ENCODE results near the gene SUN5. TPM values are rescaled to one million over a fixed set of nuclear protein-coding genes. Genes with fewer than 3 reads are reported as not detected.

The SUN5 gene
- total RNA-seq, 1 experiment from 2014 or later = not detected

- no peak for DNase-seq (ENCODE audit: low read depth)
Observed at GRCh38 chr20:33026779-33027759, 22.8 kb upstream of the SUN5 start.

GRCh38 chr20:33026072-33026778, 22.0 kb upstream of the SUN5 start:
- no peak for DNase-seq (ENCODE audit: low read depth)

- DNase-seq (ENCODE audit: low read depth) = no peak
Observed at GRCh38 chr20:33025318-33025876, 21.2 kb upstream of the SUN5 start.

- no peak for DNase-seq (ENCODE audit: low read depth)
Observed at GRCh38 chr20:33024609-33025317, 20.5 kb upstream of the SUN5 start.

- DNase-seq (ENCODE audit: low read depth) = no peak
Observed at GRCh38 chr20:33024243-33024560, 20.0 kb upstream of the SUN5 start.

DNA sequence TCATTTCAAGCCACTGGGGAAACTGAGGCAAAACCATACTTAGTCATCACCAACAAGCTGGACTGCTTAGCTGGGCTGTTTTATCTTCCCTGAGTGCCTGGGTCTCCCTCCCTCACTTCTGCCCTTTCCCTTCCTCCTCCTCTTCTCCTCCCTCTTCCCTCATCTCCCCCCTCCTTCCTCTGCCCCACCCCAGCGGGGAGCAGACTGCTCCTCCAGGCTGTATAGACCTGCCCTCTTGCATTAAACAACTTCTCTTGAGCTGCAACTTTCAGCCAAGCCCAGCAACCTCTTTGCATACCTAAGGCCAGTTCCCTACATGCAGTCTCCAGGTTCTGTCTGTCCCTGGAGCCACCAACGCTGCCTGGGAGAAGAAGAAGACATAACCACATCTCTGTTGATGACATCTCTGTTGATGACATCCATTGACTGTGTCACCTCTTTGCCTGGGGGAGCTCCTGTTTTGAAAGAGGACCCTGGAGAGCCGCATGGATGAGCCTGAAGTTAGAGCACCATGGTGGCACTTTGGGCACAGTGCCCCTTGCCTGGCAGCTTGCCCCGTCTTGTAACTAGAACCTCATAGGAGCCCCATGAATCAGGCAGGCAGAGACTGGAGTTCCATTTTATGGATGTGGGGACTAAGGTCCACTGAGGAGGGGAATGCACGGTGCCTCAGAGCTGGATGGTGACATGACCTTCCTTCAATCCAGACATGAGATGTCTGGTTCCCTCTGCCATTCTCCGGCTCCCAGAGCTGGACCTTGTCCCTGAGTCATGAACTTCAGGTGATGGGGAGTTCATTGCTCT, 19.4 kb upstream of the SUN5 start:
- DNase-seq (ENCODE audit: low read depth) = no peak

GRCh38 chr20:33022694-33023438, 18.6 kb upstream of the SUN5 start:
- no peak for DNase-seq (ENCODE audit: low read depth)

DNA sequence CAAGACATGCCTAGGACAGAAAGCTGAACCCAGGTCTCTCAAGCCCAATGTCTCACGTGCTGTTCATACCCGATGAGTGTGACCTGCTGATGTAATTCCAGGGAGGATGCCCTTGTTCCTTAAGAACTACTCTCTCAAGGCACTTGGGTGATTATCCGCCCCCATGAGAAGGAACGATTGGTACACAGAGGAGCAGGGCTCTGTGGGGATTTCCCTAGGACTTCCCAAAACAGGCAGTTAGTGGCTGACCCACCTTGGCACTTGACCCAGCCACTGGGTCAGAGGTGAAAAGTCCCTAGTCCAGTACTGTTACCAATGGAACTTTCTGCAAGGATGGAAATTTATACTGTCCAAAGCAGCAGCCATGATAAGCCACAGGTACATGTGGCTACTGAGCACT, 18.1 kb upstream of the SUN5 start:
- no peak for DNase-seq (ENCODE audit: low read depth)

GRCh38 chr20:33021879-33022278, 17.6 kb upstream of the SUN5 start:
- DNase-seq (ENCODE audit: low read depth) = no peak

DNA sequence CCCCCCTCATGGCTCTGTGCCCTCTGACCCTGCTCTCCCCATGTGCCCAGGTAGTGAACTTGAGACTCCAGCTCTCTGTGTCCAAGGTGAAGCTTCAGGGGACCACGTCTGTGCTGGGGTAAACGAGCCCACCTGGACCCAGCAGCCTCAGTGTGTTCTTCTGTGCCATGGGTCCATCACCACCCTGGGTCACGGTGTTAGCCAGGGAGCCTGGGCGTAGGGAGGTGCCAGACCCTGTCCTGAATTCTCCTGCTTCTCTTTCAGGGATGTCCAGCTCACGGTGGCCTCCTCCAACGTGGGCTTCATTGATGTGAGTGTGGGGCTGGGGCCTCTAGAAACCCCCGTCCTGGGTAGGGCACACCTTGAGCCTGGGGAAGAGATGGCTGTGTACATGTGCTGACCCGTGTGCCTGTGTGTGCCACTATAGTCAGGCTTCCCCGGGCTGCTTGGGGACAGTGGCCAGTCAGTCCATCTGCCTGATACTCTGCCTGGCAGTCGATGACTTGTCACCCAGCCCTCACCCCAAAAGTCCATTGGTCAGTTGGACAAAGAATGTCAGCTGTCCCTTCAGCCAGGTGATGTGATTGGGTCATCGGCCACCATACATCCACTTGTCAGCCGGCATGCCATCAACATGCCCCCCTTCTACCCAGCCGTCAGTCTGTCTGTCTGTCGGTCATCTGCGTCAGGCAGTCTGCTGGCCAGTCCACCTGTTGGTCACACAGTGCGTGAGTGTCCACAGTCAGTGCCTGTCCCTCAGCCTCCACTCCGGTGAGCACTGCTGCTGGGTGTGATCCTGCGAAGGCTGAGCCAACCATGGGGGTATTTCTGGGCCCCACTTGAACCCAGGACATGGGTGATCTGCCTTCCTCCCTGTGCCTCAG, 16.3 kb upstream of the SUN5 start:
- no peak for DNase-seq (ENCODE audit: low read depth)

GRCh38 chr20:33019465-33020277, 15.4 kb upstream of the SUN5 start:
- DNase-seq (ENCODE audit: low read depth) = no peak

DNA sequence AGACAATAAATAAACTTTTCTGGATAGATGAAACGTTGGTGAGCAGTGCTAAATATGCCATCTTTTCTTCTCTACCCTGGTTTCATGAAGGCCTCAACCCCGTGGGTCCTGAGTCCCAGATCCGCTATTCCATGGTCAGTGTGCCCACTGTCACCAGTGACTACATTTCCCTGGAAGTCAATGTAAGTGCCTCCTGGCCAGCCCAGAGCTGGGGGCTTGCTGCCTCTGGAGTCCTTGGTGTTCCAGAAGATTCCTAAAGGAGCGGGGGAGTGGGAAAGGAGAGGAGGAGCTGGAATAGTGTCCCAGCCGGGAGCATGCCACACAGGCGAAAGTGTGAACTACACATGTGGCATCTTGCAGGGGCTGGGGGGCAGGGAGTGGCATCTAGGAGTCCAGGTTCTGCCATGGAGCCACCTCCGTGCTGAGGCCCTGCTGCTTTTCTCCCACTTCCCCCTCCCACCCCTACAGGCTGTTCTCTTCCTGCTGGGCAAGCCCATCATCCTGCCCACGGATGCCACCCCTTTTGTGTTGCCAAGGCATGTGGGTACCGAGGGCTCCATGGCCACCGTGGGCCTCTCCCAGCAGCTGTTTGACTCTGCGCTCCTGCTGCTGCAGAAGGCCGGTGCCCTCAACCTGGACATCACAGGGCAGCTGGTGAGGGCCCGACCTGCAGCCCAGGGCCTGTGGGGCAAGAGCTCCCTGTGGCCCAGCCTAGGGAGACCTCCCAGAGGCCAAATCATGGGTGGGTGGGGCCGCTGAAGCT, 14.1 kb upstream of the SUN5 start:
- no peak for DNase-seq (ENCODE audit: low read depth)

- DNase-seq (ENCODE audit: low read depth) = no peak
Observed at GRCh38 chr20:33017542-33017941, 13.3 kb upstream of the SUN5 start.

- DNase-seq (ENCODE audit: low read depth) = no peak
Observed at GRCh38 chr20:33016581-33017109, 12.4 kb upstream of the SUN5 start.

DNA sequence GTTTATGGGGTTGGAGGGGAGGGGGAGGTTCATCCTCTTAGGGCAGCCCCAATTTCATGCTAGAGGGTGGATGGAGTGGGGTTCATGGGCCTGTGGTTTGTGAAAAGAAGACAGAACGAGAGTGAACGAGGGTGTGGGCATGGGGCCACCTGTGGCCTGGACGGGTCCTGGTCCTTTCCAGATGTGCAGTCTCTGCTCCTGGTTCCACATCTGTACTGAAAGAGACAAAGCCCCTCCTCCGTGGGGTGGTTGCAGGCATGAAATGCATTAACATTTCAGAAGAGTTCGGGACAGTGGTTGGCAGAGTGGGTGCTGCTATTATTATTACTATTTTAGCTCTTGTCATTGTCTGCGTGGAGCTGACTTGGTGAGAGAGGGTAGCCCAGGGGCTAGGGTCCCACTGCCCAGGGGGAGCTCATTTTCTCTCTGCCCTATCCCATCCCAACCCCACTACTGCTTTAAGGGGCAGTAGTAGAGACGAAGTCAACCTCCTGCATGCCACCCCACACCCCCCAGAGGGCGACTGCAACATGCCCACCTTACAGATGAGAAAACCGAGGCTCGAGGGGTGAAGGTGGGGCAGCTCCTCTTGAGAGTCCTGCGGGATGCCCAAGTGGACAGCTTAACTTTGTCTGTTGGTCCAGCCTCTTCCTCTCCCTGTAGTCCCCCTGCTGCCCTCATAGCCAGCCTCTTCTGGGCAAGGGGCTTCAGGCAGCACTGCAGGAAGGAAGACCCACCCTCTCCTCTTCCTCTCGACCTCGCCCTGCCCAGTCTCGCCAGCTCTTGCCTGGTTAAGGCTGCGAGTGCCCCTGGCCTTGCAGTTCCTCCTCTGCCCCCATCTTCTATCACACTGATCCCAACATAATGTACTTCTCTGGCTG, 11.7 kb upstream of the SUN5 start:
- DNase-seq (ENCODE audit: low read depth) = no peak

DNA sequence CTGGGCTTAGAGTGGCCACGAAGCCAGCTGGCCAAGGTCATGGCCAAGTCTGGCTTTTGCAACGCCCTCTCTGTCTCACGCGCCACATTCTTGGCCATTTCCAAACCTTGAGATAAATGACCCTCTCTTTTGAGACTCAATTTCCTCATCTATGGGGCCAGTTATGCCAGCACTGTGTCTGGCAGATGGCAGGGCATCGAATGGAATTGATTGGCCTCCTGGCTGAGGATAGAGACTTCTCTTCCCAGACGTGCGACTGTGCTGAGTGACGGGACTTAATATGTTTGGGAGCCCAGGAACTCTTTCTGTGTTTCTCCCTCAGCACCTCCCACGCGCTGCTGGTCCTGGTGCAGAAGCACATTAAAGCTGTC, 10.9 kb upstream of the SUN5 start:
- no peak for DNase-seq (ENCODE audit: low read depth)
